IMR-90 (cell line): Measurements from ENCODE around the gene TPI1. TPM values are rescaled to one million over a fixed set of nuclear protein-coding genes. Genes with fewer than 3 reads are reported as not detected.

Experiments used
- ATAC-seq: fragments of 200-7000 bp; cut with Tn5 transposase; 2 replicates; pipeline ENCODE4 v1.9.1; 2020; ENCODE audit warnings: low read depth, mild to moderate bottlenecking, moderate library complexity
- BruUV-seq: library from RNA; stranded (reverse); fragments of 400-500 nt; replicated peaks from 2 replicates; lab custom pipeline; 2021; lab: Mats Ljungman, UMichigan
- CTCF ChIA-PET: fragments of 300-600 bp; formaldehyde crosslinking; extraction: SDS; loops from one replicate; lab custom pipeline; 2021; ENCODE audit warnings: antibody characterized with exemption; lab: Yijun Ruan, JAX
- POLR2A ChIA-PET: fragments of 300-600 bp; sonication (Branson Sonifier 250); formaldehyde crosslinking; loops from one replicate; lab custom pipeline; 2022; ENCODE audit warnings: antibody characterized with exemption; ENCODE audit not compliant: unreplicated experiment; lab: Charles Lee
- DNase-seq: peaks from one replicate; pipeline ENCODE4 v3.0.0; 2013
- H2AFZ ChIP-seq: replicated peaks from 2 replicates; pipeline ENCODE3; 2013; ENCODE audit warnings: low read length, mild to moderate bottlenecking; ENCODE audit not compliant: poor library complexity
- H2AK5ac ChIP-seq: 2 replicates; pipeline ENCODE4 v1.6.1; 2013; ENCODE audit warnings: low read depth, low read length, inconsistent platforms
- H2AK9ac ChIP-seq: replicated peaks from 2 replicates; pipeline ENCODE3; 2013; ENCODE audit warnings: mild to moderate bottlenecking, low read depth, low read length, moderate library complexity; ENCODE audit not compliant: poor library complexity
- H2BK120ac ChIP-seq: 2 replicates; pipeline ENCODE4 v1.6.1; 2013; ENCODE audit warnings: low read depth, low read length, inconsistent platforms
- H2BK15ac ChIP-seq: 3 replicates; pipeline ENCODE4 v1.6.1; 2013; ENCODE audit warnings: low read depth, low read length, inconsistent platforms
- H2BK20ac ChIP-seq: 2 replicates; pipeline ENCODE4 v1.6.1; 2013; ENCODE audit warnings: low read depth, mild to moderate bottlenecking, inconsistent platforms, low read length, moderate library complexity
- H2BK5ac ChIP-seq: 2 replicates; pipeline ENCODE4 v1.6.1; 2013; ENCODE audit warnings: mild to moderate bottlenecking, low read depth, low read length, inconsistent platforms; ENCODE audit not compliant: poor library complexity, severe bottlenecking
- H3K14ac ChIP-seq: replicated peaks from 2 replicates; pipeline ENCODE4 v1.6.1; 2013; ENCODE audit warnings: low read depth, low read length, inconsistent platforms
- H3K18ac ChIP-seq: 2 replicates; pipeline ENCODE4 v1.6.1; 2013; ENCODE audit warnings: low read depth, low read length, control low read depth
- H3K23ac ChIP-seq: 2 replicates; pipeline ENCODE4 v1.6.1; 2013; ENCODE audit warnings: low read depth, low read length, inconsistent platforms
- H3K27ac ChIP-seq: 2 replicates; pipeline ENCODE4 v1.5.1; 2013; ENCODE audit warnings: mild to moderate bottlenecking, control low read depth, low read length; ENCODE audit not compliant: insufficient read depth
- H3K27me3 ChIP-seq: 2 replicates; pipeline ENCODE4 v1.6.1; 2013; ENCODE audit warnings: low read length; ENCODE audit not compliant: control insufficient read depth, insufficient read depth
- H3K36me3 ChIP-seq: 2 replicates; pipeline ENCODE4 v1.6.1; 2013; ENCODE audit warnings: low read length, mixed read lengths; ENCODE audit not compliant: control insufficient read depth, insufficient read depth
- H3K4ac ChIP-seq: 2 replicates; pipeline ENCODE4 v1.6.1; 2013; ENCODE audit warnings: low read depth, low read length, inconsistent platforms
- H3K4me1 ChIP-seq: 2 replicates; pipeline ENCODE4 v1.6.1; 2013; ENCODE audit warnings: low read length, mixed read lengths; ENCODE audit not compliant: control insufficient read depth, insufficient read depth
- H3K4me2 ChIP-seq: 2 replicates; pipeline ENCODE4 v1.6.1; 2013; ENCODE audit warnings: low read depth, mild to moderate bottlenecking, control low read depth, low read length, moderate library complexity
- H3K4me3 ChIP-seq: 2 replicates; pipeline ENCODE4 v1.5.1; 2013; ENCODE audit warnings: low read depth, mild to moderate bottlenecking, control low read depth, low read length, moderate library complexity; ENCODE audit not compliant: insufficient read depth
- H3K56ac ChIP-seq: 2 replicates; pipeline ENCODE4 v1.6.1; 2013; ENCODE audit warnings: low read length, inconsistent platforms; ENCODE audit not compliant: insufficient read depth; ENCODE audit errors: extremely low read depth
- H3K79me1 ChIP-seq, 2 experiments: 2 replicates each; pipeline ENCODE4 v1.6.1; 2013; ENCODE audit warnings: low read length in 2 of 2, inconsistent platforms in 1 of 2, low read depth in 1 of 2
- H3K9ac ChIP-seq: 2 replicates; pipeline ENCODE4 v1.6.1; 2013; ENCODE audit warnings: low read depth, low read length, control low read depth
- H3K9me1 ChIP-seq: 2 replicates; pipeline ENCODE4 v1.6.1; 2013; ENCODE audit warnings: low read length, inconsistent platforms; ENCODE audit not compliant: insufficient read depth
- H3K9me3 ChIP-seq: 2 replicates; pipeline ENCODE4 v1.6.1; 2013; ENCODE audit warnings: low read length; ENCODE audit not compliant: control insufficient read depth, insufficient read depth
- H4K20me1 ChIP-seq: 2 replicates; pipeline ENCODE4 v1.6.1; 2013; ENCODE audit warnings: low read length, inconsistent platforms; ENCODE audit not compliant: insufficient read depth
- H4K5ac ChIP-seq: 2 replicates; pipeline ENCODE4 v1.6.1; 2013; ENCODE audit warnings: mild to moderate bottlenecking, low read depth, low read length, control low read depth
- H4K8ac ChIP-seq, 2 experiments: 2 replicates each; pipeline ENCODE4 v1.6.1; 2013; ENCODE audit warnings: low read depth in 2 of 2, low read length in 2 of 2, control low read depth in 1 of 2, inconsistent platforms in 1 of 2
- H4K91ac ChIP-seq: 2 replicates; pipeline ENCODE4 v1.6.1; 2013; ENCODE audit warnings: low read depth, low read length, inconsistent platforms; ENCODE audit not compliant: insufficient read depth
- BHLHE40 ChIP-seq: fragments of 150-350 bp; IDR thresholded peaks from 2 replicates; pipeline ENCODE4 v1.6.1; 2016; ENCODE audit warnings: mild to moderate bottlenecking, low read depth, low read length
- CEBPB ChIP-seq: IDR thresholded peaks from 2 replicates; pipeline ENCODE4 v1.6.1; 2012; ENCODE audit warnings: low read depth, low read length, improper control_type of control experiment
- CHD1 ChIP-seq: IDR thresholded peaks from 2 replicates; pipeline ENCODE4 v1.6.1; 2012; ENCODE audit warnings: low read depth, low read length, improper control_type of control experiment
- CTCF ChIP-seq: conservative IDR thresholded peaks from 2 replicates; pipeline ENCODE4 v1.5.1; 2012; ENCODE audit warnings: mild to moderate bottlenecking, low read depth, low read length, improper control_type of control experiment
- ELK1 ChIP-seq: fragments of 150-350 bp; IDR thresholded peaks from 2 replicates; pipeline ENCODE4 v1.6.1; 2016; ENCODE audit warnings: low read depth, mild to moderate bottlenecking, low read length, moderate library complexity, borderline replicate concordance
- FOS ChIP-seq: fragments of 150-350 bp; IDR thresholded peaks from 2 replicates; pipeline ENCODE4 v1.6.1; 2016; ENCODE audit warnings: low read depth, low read length
- MAFK ChIP-seq: IDR thresholded peaks from 2 replicates; pipeline ENCODE4 v1.6.1; 2012; ENCODE audit warnings: low read depth, low read length, improper control_type of control experiment
- MAZ ChIP-seq: IDR thresholded peaks from 2 replicates; pipeline ENCODE4 v1.6.1; 2012; ENCODE audit warnings: low read depth, mild to moderate bottlenecking, low read length, improper control_type of control experiment, moderate library complexity, borderline replicate concordance
- MXI1 ChIP-seq: IDR thresholded peaks from 2 replicates; pipeline ENCODE4 v1.6.1; 2012; ENCODE audit warnings: low read depth, mild to moderate bottlenecking, low read length, moderate library complexity, borderline replicate concordance
- NFE2L2 ChIP-seq: fragments of 150-350 bp; IDR thresholded peaks from 2 replicates; pipeline ENCODE4 v1.6.1; 2016; ENCODE audit warnings: low read depth, mild to moderate bottlenecking, low read length
- POLR2A ChIP-seq: IDR thresholded peaks from 2 replicates; pipeline ENCODE4 v1.6.1; 2012; ENCODE audit warnings: mild to moderate bottlenecking, low read depth, low read length
- RAD21 ChIP-seq: IDR thresholded peaks from 2 replicates; pipeline ENCODE4 v1.6.1; 2012; ENCODE audit warnings: low read length, improper control_type of control experiment
- RCOR1 ChIP-seq: IDR thresholded peaks from 2 replicates; pipeline ENCODE4 v1.6.1; 2012; ENCODE audit warnings: mild to moderate bottlenecking, low read length, improper control_type of control experiment; ENCODE audit not compliant: insufficient replicate concordance
- RFX5 ChIP-seq: IDR thresholded peaks from 2 replicates; pipeline ENCODE4 v1.8.0; 2012; ENCODE audit warnings: low read depth, mild to moderate bottlenecking, low read length, moderate library complexity
- SMC3 ChIP-seq: fragments of 150-350 bp; IDR thresholded peaks from 2 replicates; pipeline ENCODE4 v1.6.1; 2016; ENCODE audit warnings: low read depth, mild to moderate bottlenecking, antibody characterized with exemption, low read length, moderate library complexity
- USF2 ChIP-seq: fragments of 150-350 bp; IDR thresholded peaks from 2 replicates; pipeline ENCODE4 v1.6.1; 2017; ENCODE audit warnings: mild to moderate bottlenecking, antibody characterized with exemption, low read length, low read depth
- WGBS, 2 experiments: methylation state at CpG; one replicate each; pipeline versions ENCODE4 v1.1.5 to v1.1.7; 2013; ENCODE audit warnings: missing lambda C conversion rate in 2 of 2; ENCODE audit not compliant: insufficient read length in 1 of 2; ENCODE audit errors: extremely low coverage in 2 of 2; 5-methylcytosine and 5-hydroxymethylcytosine counted together
- dilution Hi-C: fragments of 300-500 bp; cut with HindIII; formaldehyde crosslinking; loops from one replicate; pipeline ENCODE4 v1.14.3; 2018; ENCODE audit warnings: low sequenced_read_pairs; ENCODE audit not compliant: unreplicated experiment
- in situ Hi-C: fragments of 300-500 bp; cut with MboI; formaldehyde crosslinking; loops from 3 replicates; pipeline ENCODE4 v1.14.3; 2019; ENCODE audit warnings: low sequenced_read_pairs, inconsistent platforms, mixed read lengths
- intact Hi-C: fragments of 100-400 bp; cut with micrococcal nuclease; formaldehyde crosslinking; loops from 2 replicates; pipeline ENCODE4 v1.10.0; 2022
- polyA plus RNA-seq, 3 experiments: library from polyadenylated mRNA; depleted of rRNA; stranded (reverse); fragments of >200 nt; gene quantifications; 2 replicates each; pipeline ENCODE4 v1.2.3, GENCODE V29; 2012; ENCODE audit warnings: low replicate concordance in 1 of 3
- total RNA-seq: library from RNA; depleted of rRNA; stranded (reverse); fragments of >200 nt; gene quantifications from 2 replicates; pipeline ENCODE4 v1.2.3, GENCODE V29; 2012

The TPI1 gene
- total and polyA plus RNA-seq, 2 of the 4 experiments (the other 2 are of a cell fraction), result 1,995 to 2,176 TPM

GRCh38 chr12:6899837-6900519 is 32.6 kb downstream of the TPI1 start:
- ATAC-seq (no peak), DNase-seq (peak; percentile 38)
- WGBS, 2 experiments, result 60% methylated on average over 1 of the region's 10 CpGs; no CpG with 5 or more reads in 1 of the 2 experiments
- H2AK5ac ChIP-seq, result no peak overlapping the region
- no peak overlapping the region for H2AK9ac ChIP-seq
- no peaks in the 10 kb centered on the region for H3K9me3 ChIP-seq
- H4K91ac ChIP-seq, result no peak overlapping the region
- intact Hi-C loops (no loop called here), dilution Hi-C loops (no loop called here), in situ Hi-C loops (no loop called here)
- H3K79me1 ChIP-seq, result no peaks in the 10 kb centered on the region; a peak in 1 of 4 replicates
- no peak overlapping the region for H3K4me3 ChIP-seq
- no peak overlapping the region for H2BK5ac ChIP-seq
- H3K4ac ChIP-seq, result no peak overlapping the region
- no peaks in the 10 kb centered on the region; the same call in 1 of the 2 replicates for H3K9me1 ChIP-seq
- H3K9ac ChIP-seq, result no peak overlapping the region
- H3K36me3 ChIP-seq, result no peaks in the 10 kb centered on the region
- H3K14ac ChIP-seq, result no peak overlapping the region
- CTCF ChIA-PET, result interaction anchor here (0.7 kb wide), 1 partner anchor 27 kb away, joined by 3 read pairs; the partner anchor contains the start of gene SPSB2
- H4K20me1 ChIP-seq, result no peaks in the 10 kb centered on the region
- H2BK120ac ChIP-seq, result no peak overlapping the region
- no peak overlapping the region for H4K8ac ChIP-seq
- H2BK20ac ChIP-seq, result no peak overlapping the region
- no peak overlapping the region for H3K4me2 ChIP-seq
- H3K18ac ChIP-seq, result no peak overlapping the region
- POLR2A ChIA-PET, result no interaction called here
- no peak overlapping the region for H3K56ac ChIP-seq
- H2AFZ ChIP-seq, result no peak overlapping the region
- no peak overlapping the region for H3K27ac ChIP-seq
- no peaks in the 10 kb centered on the region for H3K27me3 ChIP-seq
- peaks cover 3% of the 10 kb centered on the region for H3K4me1 ChIP-seq
- no peak overlapping the region for H4K5ac ChIP-seq
- TF ChIP-seq RFX5 (no peak), ELK1 (no peak), CTCF (no peak), BHLHE40 (no peak), POLR2A (no peak), RCOR1 (no peak), FOS (no peak), SMC3 (no peak), RAD21 (no peak), MAZ (no peak), CHD1 (no peak), USF2 (no peak), MAFK (no peak), MXI1 (no peak), CEBPB (no peak), NFE2L2 (no peak)
- no peak overlapping the region for H2BK15ac ChIP-seq
- H3K23ac ChIP-seq, result no peak overlapping the region
- BruUV-seq, result no TSS peak
